HepG2 (cell line): ENCODE results near the gene CLASP1. TPM values are rescaled to one million over a fixed set of nuclear protein-coding genes. Genes with fewer than 3 reads are reported as not detected.
A peak's percentile ranks its signal among the peaks of the same experiment; 100 is the strongest.

Experiments
- CCAR2 ChIP-seq: fragments of 200-400 bp; formaldehyde crosslinking; optimal IDR thresholded peaks from 2 replicates; pipeline ENCODE3; 2018; ENCODE audit warnings: low read depth, mild to moderate bottlenecking, low read length, moderate library complexity
- CREM ChIP-seq, 2 experiments: sonication (generic) in 1 of 2; formaldehyde crosslinking in 1 of 2; IDR thresholded peaks; 2 replicates each; pipeline versions ENCODE4 v1.4.0 to v1.6.1; 2016 to 2020; ENCODE audit warnings: antibody characterized with exemption in 1 of 2, mild to moderate bottlenecking in 1 of 2, missing genetic modification reagents in 1 of 2
- DR1 ChIP-seq: sonication (generic); formaldehyde crosslinking; IDR thresholded peaks from 2 replicates; pipeline ENCODE4 v1.8.0; 2021; ENCODE audit warnings: mild to moderate bottlenecking, missing genetic modification reagents, inconsistent platforms
- GATAD2A ChIP-seq: IDR thresholded peaks from 2 replicates; pipeline ENCODE4 v1.6.1; 2016
- HNF4A ChIP-seq: sonication (generic); formaldehyde crosslinking; IDR thresholded peaks from 2 replicates; pipeline ENCODE4 v1.4.0; 2020; ENCODE audit warnings: missing genetic modification reagents
- KMT2B ChIP-seq: IDR thresholded peaks from 2 replicates; pipeline ENCODE4 v1.6.1; 2016; ENCODE audit warnings: missing genetic modification reagents, missing compliant biosample characterization
- MTA1 ChIP-seq: sonication (generic); formaldehyde crosslinking; IDR thresholded peaks from 2 replicates; pipeline ENCODE4 v1.4.0; 2020; ENCODE audit warnings: missing genetic modification reagents, mild to moderate bottlenecking, borderline replicate concordance
- NR2F2 ChIP-seq: IDR thresholded peaks from 2 replicates; pipeline ENCODE4 v1.6.1; 2012; ENCODE audit warnings: low read depth, inconsistent platforms, borderline replicate concordance
- ONECUT2 ChIP-seq: sonication (generic); formaldehyde crosslinking; IDR thresholded peaks from 2 replicates; pipeline ENCODE4 v1.4.0; 2020; ENCODE audit warnings: missing genetic modification reagents
- RARA ChIP-seq: IDR thresholded peaks from 2 replicates; pipeline ENCODE4 v1.6.1; 2016; ENCODE audit warnings: missing genetic modification reagents, missing compliant biosample characterization
- SKI ChIP-seq: fragments of 450-650 bp; IDR thresholded peaks from one replicate; pipeline ENCODE4 v1.6.1; 2018; ENCODE audit warnings: mild to moderate bottlenecking; ENCODE audit not compliant: partially characterized antibody
- ZNF382 ChIP-seq: sonication (generic); formaldehyde crosslinking; IDR thresholded peaks from 2 replicates; pipeline ENCODE4 v1.5.0; 2020; ENCODE audit warnings: missing genetic modification reagents, mild to moderate bottlenecking, borderline replicate concordance
- ZNF569 ChIP-seq: sonication (generic); formaldehyde crosslinking; IDR thresholded peaks from 2 replicates; pipeline ENCODE4 v1.5.0; 2020; ENCODE audit warnings: mild to moderate bottlenecking, missing genetic modification reagents, moderate library complexity, borderline replicate concordance
- ZNF644 ChIP-seq: IDR thresholded peaks from 2 replicates; pipeline ENCODE4 v1.6.1; 2016; ENCODE audit warnings: low read depth
- ZNF780A ChIP-seq: sonication (generic); formaldehyde crosslinking; IDR thresholded peaks from 2 replicates; pipeline ENCODE4 v1.8.0; 2022; ENCODE audit warnings: mild to moderate bottlenecking, missing genetic modification reagents, moderate library complexity
- polyA plus RNA-seq, 8 experiments: library from polyadenylated mRNA; depleted of rRNA in 3 of 8; stranded (reverse) in 7 of 8; unstranded in 1 of 8; fragments of >200 nt; fragmentation: Illumina TruSeq in 4 of 8; extraction: Trizol in 4 of 8; gene quantifications; 2 replicates each; pipeline versions ENCODE4 v1.2.1 to v1.2.3, GENCODE V29; 2011 to 2016; ENCODE audit warnings: low read depth in 4 of 8, missing spikeins in 1 of 8, mixed read lengths in 1 of 8; ENCODE audit not compliant: insufficient read depth in 1 of 8
- total RNA-seq, 5 experiments: library from RNA; depleted of rRNA; stranded (reverse); fragments of >200 nt; fragmentation: Illumina TruSeq; extraction: Trizol; gene quantifications; 2 replicates each; pipeline ENCODE4 v1.2.3, GENCODE V29; 2016; ENCODE audit warnings: low read depth in 1 of 5
- TF ChIP-seq, protein P1 (sequence below): sonication (generic); formaldehyde crosslinking; IDR thresholded peaks from 2 replicates; pipeline ENCODE4 v1.4.0; 2020; ENCODE audit warnings: missing genetic modification reagents
- TF ChIP-seq, protein P2 (sequence below): sonication (generic); formaldehyde crosslinking; IDR thresholded peaks from 2 replicates; pipeline ENCODE4 v1.5.1; 2020; ENCODE audit warnings: mild to moderate bottlenecking, missing genetic modification reagents, borderline replicate concordance
- TF ChIP-seq, protein P3 (sequence below): conservative IDR thresholded peaks from 2 replicates; pipeline ENCODE4 v1.6.1; 2018; ENCODE audit warnings: missing genetic modification reagents
- TF ChIP-seq, protein P4 (sequence below): sonication (generic); formaldehyde crosslinking; IDR thresholded peaks from 2 replicates; pipeline ENCODE4 v1.5.0; 2020; ENCODE audit warnings: mild to moderate bottlenecking, missing genetic modification reagents
- TF ChIP-seq, protein P5 (sequence below): sonication (generic); formaldehyde crosslinking; IDR thresholded peaks from 2 replicates; pipeline ENCODE4 v1.4.0; 2020; ENCODE audit warnings: missing genetic modification reagents

CLASP1 gene
- total and polyA plus RNA-seq, 2 of the 13 experiments (the other 11 are each of a cell fraction or from before 2014, with no cell fraction given): 11.7 to 47.9 TPM

DNA sequence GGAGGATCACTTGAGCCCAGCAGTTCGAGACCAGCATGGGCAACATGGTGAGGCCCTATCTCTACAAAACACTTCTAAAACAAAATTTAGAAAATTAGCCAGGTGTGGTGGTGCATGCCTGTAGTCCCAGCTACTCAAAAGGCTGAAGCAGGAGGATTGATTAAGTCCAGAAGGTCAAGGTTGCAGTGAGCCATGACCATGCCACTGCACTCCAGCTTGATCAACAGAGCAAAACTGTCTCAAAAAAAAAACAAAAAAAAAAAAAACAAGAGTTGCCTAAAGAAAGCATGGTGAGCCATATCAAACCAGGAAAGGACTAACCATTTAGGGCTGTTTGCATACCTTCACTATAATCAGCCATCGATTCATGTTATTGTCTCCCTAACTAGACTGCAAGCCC lies 4.5 kb downstream of the CLASP1 start (continued):
- TF ChIP-seq CCAR2 (no peak), ONECUT2 (CRISPR knock-in tag) (peak; percentile 28; the same call in 1 of the 2 replicates), MTA1 (CRISPR knock-in tag) (0 out of 2 replicates have a peak, but pooled peaks have one; percentile 4), GATAD2A (CRISPR knock-in tag) (peak; percentile 62), DR1 (no peak), HNF4A (CRISPR knock-in tag) (peak; percentile 66), KMT2B (CRISPR knock-in tag) (no peak), ZNF382 (CRISPR knock-in tag) (no peak), ZNF780A (CRISPR knock-in tag) (no peak), RARA (CRISPR knock-in tag) (peak; percentile 61), ZNF569 (CRISPR knock-in tag) (no peak), NR2F2 (no peak), SKI (peak; percentile 69), CREM (IDR thresholded peaks at IDR 0.05) (no peak), CREM (CRISPR knock-in tag; IDR thresholded peaks at IDR 0.05) (no peak), ZNF644 (CRISPR knock-in tag) (peak; percentile 19; the same call in 1 of the 2 replicates)
- TF ChIP-seq, protein P1, sequence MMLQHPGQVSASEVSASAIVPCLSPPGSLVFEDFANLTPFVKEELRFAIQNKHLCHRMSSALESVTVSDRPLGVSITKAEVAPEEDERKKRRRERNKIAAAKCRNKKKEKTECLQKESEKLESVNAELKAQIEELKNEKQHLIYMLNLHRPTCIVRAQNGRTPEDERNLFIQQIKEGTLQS (CRISPR knock-in tag): no peak
- TF ChIP-seq, protein P2, sequence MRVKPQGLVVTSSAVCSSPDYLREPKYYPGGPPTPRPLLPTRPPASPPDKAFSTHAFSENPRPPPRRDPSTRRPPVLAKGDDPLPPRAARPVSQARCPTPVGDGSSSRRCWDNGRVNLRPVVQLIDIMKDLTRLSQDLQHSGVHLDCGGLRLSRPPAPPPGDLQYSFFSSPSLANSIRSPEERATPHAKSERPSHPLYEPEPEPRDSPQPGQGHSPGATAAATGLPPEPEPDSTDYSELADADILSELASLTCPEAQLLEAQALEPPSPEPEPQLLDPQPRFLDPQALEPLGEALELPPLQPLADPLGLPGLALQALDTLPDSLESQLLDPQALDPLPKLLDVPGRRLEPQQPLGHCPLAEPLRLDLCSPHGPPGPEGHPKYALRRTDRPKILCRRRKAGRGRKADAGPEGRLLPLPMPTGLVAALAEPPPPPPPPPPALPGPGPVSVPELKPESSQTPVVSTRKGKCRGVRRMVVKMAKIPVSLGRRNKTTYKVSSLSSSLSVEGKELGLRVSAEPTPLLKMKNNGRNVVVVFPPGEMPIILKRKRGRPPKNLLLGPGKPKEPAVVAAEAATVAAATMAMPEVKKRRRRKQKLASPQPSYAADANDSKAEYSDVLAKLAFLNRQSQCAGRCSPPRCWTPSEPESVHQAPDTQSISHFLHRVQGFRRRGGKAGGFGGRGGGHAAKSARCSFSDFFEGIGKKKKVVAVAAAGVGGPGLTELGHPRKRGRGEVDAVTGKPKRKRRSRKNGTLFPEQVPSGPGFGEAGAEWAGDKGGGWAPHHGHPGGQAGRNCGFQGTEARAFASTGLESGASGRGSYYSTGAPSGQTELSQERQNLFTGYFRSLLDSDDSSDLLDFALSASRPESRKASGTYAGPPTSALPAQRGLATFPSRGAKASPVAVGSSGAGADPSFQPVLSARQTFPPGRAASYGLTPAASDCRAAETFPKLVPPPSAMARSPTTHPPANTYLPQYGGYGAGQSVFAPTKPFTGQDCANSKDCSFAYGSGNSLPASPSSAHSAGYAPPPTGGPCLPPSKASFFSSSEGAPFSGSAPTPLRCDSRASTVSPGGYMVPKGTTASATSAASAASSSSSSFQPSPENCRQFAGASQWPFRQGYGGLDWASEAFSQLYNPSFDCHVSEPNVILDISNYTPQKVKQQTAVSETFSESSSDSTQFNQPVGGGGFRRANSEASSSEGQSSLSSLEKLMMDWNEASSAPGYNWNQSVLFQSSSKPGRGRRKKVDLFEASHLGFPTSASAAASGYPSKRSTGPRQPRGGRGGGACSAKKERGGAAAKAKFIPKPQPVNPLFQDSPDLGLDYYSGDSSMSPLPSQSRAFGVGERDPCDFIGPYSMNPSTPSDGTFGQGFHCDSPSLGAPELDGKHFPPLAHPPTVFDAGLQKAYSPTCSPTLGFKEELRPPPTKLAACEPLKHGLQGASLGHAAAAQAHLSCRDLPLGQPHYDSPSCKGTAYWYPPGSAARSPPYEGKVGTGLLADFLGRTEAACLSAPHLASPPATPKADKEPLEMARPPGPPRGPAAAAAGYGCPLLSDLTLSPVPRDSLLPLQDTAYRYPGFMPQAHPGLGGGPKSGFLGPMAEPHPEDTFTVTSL (CRISPR knock-in tag): 0 out of 2 replicates have a peak, but pooled peaks have one; percentile 40
- TF ChIP-seq, protein P3, sequence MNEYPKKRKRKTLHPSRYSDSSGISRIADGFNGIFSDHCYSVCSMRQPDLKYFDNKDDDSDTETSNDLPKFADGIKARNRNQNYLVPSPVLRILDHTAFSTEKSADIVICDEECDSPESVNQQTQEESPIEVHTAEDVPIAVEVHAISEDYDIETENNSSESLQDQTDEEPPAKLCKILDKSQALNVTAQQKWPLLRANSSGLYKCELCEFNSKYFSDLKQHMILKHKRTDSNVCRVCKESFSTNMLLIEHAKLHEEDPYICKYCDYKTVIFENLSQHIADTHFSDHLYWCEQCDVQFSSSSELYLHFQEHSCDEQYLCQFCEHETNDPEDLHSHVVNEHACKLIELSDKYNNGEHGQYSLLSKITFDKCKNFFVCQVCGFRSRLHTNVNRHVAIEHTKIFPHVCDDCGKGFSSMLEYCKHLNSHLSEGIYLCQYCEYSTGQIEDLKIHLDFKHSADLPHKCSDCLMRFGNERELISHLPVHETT (CRISPR knock-in tag): no peak
- TF ChIP-seq, protein P4, sequence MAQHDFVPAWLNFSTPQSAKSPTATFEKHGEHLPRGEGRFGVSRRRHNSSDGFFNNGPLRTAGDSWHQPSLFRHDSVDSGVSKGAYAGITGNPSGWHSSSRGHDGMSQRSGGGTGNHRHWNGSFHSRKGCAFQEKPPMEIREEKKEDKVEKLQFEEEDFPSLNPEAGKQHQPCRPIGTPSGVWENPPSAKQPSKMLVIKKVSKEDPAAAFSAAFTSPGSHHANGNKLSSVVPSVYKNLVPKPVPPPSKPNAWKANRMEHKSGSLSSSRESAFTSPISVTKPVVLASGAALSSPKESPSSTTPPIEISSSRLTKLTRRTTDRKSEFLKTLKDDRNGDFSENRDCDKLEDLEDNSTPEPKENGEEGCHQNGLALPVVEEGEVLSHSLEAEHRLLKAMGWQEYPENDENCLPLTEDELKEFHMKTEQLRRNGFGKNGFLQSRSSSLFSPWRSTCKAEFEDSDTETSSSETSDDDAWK: no peak
- TF ChIP-seq, protein P5, sequence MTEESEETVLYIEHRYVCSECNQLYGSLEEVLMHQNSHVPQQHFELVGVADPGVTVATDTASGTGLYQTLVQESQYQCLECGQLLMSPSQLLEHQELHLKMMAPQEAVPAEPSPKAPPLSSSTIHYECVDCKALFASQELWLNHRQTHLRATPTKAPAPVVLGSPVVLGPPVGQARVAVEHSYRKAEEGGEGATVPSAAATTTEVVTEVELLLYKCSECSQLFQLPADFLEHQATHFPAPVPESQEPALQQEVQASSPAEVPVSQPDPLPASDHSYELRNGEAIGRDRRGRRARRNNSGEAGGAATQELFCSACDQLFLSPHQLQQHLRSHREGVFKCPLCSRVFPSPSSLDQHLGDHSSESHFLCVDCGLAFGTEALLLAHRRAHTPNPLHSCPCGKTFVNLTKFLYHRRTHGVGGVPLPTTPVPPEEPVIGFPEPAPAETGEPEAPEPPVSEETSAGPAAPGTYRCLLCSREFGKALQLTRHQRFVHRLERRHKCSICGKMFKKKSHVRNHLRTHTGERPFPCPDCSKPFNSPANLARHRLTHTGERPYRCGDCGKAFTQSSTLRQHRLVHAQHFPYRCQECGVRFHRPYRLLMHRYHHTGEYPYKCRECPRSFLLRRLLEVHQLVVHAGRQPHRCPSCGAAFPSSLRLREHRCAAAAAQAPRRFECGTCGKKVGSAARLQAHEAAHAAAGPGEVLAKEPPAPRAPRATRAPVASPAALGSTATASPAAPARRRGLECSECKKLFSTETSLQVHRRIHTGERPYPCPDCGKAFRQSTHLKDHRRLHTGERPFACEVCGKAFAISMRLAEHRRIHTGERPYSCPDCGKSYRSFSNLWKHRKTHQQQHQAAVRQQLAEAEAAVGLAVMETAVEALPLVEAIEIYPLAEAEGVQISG (CRISPR knock-in tag): peak; percentile 57; the same call in 1 of the 2 replicates
